ENCODE results near the gene CCDC102A. TPM values are rescaled to one million over a fixed set of nuclear protein-coding genes. Genes with fewer than 3 reads are reported as not detected.

CCDC102A gene
- total RNA-seq, 1 experiment from 2014 or later, result 22.2 TPM

DNA sequence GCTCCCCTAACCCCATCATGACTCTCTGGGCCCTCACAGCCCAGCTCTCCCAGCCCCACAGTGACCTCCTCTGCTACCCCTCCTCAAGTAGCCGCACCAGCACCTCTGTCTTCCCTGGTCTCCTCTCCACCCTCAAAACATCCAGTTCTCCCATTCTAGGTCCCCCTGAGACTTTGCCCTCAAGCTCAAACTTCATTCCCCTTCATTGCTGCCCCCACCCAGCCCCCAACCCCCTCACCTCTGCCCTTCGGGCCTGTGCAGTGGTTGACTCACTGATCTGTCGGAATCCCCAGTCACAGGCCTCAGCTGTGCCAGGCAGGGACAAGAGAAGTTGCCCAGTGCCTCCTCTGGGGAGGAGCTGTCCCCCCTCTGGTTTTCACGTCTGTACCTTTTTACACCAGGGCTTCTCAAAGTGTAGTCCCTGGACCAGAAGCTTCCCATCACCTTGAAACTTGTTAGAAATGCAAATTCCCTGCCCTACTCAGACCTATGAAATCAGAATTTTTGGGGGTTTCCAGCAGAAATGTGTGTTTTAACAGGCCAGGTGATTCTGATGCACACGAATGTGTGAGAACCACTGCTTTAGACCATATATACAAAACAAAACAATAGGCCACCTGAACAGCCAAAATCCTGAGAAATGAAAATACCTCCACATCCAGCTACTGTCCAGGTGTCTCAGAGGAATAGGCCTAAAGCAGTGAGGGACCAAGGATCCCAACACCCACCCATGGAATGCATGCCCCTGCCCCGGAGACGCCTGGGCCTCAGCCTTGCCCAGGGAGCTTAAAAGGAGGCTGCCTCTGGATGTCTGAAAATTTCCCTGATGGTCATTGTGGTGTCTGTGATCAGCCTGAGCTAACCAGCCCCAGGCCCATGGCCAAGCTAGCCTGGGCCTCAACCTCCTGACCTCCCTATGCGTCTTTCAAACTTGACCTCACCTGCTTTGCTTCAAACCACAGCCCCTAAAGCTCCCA, 49.2 kb downstream of the CCDC102A start:
- in situ Hi-C loops (cut with HindIII; ENCODE audit: low pct_unique_long_range_greater_than_20kb, low sequenced_read_pairs), result no loop called here
- DNase-seq (ENCODE audit: low read depth), result no peak

DNA sequence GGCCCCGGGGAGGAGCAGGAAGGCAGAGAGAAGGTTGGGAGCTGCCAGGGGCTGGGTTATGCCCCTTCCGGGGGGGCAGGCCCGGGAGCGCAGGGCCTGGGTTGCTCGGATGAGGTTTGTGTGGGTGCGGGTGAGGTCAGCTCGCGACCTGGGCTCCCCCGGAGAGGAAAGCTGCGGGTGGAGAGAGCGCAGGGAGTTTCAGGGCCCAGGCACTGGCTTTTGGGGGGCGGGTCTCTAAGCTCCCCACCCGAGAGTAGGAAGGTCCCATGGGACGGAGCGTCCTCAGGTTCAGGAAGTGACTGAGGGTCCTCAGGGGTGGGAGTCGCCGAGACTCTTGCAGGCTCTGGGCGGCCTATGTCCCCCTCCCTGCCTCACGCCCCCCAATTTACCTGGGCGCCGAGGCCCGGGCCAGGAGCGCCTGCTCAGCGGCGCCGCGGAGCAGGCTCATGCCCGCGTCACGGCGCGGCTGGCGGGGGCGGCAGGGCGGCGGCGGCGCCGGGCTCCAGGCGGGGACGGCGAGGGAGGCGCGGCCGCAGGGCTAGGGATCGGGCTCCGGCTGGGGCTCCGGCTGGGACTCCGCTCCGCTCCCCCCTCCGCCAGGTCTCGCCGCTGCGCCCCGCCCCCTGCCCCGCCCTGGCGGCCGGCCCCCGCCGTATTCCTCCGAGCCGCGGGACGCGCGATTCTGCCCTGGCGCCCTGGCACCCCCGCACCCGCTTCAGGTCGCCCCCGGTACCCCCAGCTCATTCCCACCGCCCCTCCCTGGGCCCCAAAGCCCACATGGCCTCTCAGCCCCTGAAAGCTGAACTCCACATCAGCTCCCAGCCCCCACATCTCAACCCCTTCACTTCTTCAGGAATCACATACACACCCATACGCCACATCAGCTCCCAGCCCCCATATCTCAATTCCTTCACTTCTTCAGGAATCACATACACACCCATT, 50.2 kb downstream of the CCDC102A start, which contains the start of gene DOK4:
DOK4 (minus strand) TSS at position 578 of the 942 bp plus-strand sequence. CDS start 6,986 bp downstream, outside the sequence.
- in situ Hi-C loops (cut with HindIII; ENCODE audit: low pct_unique_long_range_greater_than_20kb, low sequenced_read_pairs), result no loop called here
- DNase-seq (ENCODE audit: low read depth), result no peak

DNA sequence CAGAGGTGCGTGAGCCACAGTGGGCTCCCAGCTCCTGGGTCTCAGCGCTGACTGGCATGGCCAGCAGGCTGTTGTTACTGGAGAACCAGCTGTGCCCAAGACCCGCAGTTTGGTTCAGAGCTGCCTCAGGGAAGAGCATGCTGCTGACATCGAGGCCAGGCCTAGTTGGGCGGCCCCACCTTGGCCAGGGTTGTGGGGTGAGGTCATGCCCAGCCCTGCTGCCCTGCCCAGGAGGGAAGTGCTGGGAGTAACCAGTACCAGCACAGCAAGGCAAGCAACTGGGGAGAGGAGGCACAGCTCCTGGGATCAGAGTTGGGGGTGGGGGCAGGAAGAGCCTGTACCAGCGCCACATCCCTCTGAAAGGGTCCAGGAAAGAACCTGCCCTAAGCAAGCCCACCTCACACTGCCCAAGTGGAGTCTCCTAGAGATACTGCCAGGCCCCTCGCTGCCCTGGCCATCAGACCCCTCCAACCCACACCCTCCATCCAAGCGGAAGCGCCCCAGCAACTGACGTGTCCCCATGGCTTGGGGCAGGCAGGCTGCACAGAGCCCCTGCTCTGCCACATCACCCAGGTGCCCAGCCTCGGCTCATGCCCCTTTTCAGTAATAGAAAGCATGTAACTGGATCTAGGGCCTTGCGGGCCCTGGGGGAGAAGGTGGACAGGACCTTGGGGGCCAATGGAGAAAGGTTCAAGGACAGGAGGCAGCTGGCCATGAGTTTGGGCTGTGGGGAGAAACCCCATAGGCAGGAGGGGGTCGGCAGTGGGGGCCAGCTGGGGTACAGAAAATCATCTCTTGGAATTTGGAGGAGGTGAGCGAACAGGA, 51.1 kb downstream of the CCDC102A start:
- in situ Hi-C loops (cut with HindIII; ENCODE audit: low pct_unique_long_range_greater_than_20kb, low sequenced_read_pairs), result no loop called here
- DNase-seq (ENCODE audit: low read depth), result no peak

DNA sequence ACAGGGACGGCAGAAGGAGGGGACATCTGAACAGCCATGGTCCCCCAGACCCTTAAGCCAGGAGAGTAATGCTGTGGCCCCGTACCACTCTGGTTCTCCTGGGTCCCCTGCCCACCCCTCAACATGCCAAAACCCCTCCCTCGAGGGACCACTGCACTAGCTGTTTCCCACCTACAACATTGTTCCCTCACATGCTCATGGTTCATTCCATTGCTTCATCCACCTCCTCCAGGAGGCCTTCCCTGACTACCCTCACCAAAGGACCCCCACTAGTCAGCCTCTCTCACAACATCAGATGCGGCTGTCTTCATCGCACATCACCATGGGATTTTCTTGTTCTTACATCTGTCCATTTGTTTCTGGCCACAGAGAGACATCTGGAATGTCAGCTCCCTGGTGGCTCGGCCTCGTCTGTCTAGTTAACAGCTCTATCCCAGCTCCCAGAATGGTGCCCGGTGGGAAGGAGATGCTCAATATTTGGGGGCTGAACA, 51.8 kb downstream of the CCDC102A start:
- DNase-seq (ENCODE audit: low read depth), result no peak
- in situ Hi-C loops (cut with HindIII; ENCODE audit: low pct_unique_long_range_greater_than_20kb, low sequenced_read_pairs), result no loop called here

DNA sequence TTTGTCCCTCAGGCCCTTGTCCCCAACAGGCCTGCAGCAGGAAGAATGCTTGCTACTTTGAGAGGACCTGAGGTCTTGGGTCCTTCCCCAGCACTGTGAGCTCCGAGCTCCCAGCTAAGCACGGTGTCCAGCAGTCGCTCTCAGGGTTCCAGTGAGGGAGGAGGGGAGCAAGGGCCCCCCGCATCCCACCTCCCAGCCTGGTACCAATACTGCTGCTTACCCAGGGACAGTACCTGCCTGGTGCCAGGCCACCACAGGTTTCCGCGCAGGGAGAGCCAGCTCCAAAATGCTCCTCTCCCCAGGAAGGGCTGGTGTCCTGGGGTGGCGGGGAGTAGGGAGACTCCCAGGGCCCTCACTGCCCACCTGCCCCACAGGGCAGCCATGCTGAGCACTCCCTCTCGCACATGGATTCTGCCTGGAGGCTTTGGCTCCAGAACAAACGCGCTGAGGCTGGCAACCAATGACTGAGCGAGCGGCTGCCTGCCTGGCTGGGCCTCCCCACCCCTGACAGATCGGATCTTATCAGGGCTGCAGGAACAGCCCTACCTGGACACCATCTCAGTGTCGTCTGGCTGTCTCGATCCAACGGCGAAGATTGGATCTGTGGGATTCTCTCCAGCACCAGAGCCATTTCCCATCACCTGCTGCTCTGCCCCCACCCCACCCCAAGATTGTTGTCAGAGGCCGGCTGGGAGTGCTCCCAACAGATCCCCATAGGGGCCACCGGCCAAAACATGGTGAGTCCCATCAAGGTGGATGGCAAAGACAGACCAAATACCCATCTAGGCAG, 52.5 kb downstream of the CCDC102A start:
- DNase-seq (ENCODE audit: low read depth), result no peak
- in situ Hi-C loops (cut with HindIII; ENCODE audit: low pct_unique_long_range_greater_than_20kb, low sequenced_read_pairs), result no loop called here

DNA sequence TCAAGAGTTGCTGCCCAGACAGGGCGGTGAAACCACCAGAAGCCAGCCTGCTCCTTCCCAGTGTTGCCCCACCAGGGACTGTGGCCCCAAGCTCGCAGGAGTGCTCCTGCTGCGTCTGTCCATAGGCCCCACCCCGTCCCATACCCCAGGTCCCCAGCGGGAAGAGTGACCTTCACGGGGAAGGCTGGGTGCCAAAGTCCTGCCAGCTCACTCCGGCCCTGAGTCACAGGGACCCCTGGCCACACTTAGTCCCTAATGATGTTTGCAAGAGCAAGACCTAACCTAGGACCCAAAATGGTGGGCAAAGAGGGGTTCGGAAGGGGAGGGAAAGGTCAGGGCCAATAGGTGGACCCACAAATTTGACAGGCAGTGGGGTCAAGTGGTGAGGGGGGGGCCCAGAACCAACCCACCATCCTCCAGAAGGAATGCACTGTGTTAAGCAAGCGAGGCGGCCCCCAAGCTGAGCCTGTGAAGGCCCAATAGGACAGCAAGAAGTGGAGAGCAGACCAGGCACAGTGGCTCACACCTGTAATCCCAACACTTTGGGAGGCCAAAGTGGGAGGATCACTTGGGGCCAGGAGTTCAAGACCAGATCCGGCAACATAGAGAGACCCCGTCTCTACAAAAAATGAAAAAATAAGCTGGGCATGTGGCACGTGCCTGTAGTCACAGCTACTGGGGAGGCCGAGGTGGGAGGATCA, 53.4 kb downstream of the CCDC102A start:
- no peak for DNase-seq (ENCODE audit: low read depth)
- in situ Hi-C loops (cut with HindIII; ENCODE audit: low pct_unique_long_range_greater_than_20kb, low sequenced_read_pairs), result no loop called here

DNA sequence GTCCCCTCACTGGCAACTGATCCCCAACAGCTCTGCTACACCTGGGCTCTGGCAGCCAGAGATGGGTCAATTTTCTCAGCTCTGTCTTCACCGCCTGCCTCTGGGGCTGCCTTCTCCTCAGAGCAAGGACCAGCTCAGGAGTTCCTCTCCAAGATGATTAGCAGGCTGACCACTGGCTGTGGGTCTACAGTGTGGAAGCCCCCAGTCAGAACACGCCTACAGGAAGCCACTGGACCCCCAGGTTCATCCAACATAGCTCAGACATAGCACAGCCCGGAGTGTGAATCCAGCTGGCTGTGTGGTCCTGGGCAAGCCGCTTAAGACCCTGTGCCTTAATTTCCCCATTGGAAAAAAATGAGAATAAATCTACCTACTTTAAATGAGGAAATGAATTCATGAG, 55.0 kb downstream of the CCDC102A start:
- DNase-seq (ENCODE audit: low read depth), result no peak
- in situ Hi-C loops (cut with HindIII; ENCODE audit: low pct_unique_long_range_greater_than_20kb, low sequenced_read_pairs), result no loop called here

DNA sequence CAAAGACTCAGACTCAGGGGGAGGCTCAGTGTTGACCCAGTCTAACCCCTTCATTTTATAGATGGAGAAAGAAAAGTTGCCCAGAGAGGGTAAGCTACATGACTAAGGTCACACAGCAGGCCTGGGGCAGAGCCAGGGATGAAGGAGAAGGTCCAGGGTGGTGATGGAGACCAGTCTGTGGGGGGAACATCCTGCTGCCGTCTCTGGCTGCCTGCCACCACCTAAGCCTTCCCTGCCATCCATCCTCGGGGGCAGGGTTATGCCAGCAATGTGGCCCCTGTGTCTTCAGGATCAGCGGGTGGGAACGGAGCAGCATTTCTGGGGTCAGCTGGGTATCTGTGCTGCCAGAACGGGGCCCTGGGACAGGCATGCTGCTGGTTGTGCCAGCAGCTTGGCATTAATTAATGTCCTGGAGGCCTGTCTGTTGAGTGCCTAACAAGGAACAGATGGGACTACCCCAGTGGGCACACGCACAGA, 55.6 kb downstream of the CCDC102A start:
- no peak for DNase-seq (ENCODE audit: low read depth)
- in situ Hi-C loops (cut with HindIII; ENCODE audit: low pct_unique_long_range_greater_than_20kb, low sequenced_read_pairs), result no loop called here

DNA sequence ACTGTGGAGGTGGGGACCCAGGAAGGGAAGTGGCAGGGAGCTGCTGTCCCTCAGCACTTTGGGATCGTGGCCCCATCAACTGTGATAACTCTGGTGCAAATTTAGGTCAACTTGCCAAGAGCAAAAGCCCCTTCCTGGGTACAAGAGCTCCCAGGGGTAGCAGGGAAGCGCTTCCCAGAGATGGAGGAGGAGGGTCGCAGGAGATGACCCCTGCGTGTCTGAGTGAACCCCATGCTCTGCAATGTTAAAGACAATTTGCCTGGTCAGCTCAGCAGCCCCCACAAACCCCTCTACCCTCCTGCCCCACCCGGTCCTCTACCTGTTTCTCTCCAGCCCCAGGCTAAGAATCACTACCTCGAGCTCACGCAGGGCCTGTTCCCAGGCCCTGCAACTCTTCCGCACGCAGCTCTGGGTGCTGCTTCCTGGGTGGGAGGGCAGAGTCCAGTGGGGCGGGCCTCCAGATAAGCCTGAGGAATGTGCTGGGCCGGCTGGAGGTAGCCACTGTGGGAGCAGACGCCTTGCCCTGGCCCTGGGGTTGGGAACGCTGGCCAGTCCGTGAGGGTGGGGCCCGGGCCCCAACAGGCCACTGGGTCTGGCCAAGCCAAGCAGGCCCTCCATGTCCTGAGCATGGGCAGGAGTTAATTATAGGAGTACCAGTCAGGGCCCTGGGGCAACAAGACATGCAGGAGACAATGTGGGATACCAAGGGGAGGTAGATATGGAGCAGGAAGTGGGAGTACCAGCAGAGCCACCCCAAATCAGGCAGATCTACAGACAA, 56.2 kb downstream of the CCDC102A start:
- in situ Hi-C loops (cut with HindIII; ENCODE audit: low pct_unique_long_range_greater_than_20kb, low sequenced_read_pairs), result no loop called here
- peak; percentile 40 for DNase-seq (ENCODE audit: low read depth)

DNA sequence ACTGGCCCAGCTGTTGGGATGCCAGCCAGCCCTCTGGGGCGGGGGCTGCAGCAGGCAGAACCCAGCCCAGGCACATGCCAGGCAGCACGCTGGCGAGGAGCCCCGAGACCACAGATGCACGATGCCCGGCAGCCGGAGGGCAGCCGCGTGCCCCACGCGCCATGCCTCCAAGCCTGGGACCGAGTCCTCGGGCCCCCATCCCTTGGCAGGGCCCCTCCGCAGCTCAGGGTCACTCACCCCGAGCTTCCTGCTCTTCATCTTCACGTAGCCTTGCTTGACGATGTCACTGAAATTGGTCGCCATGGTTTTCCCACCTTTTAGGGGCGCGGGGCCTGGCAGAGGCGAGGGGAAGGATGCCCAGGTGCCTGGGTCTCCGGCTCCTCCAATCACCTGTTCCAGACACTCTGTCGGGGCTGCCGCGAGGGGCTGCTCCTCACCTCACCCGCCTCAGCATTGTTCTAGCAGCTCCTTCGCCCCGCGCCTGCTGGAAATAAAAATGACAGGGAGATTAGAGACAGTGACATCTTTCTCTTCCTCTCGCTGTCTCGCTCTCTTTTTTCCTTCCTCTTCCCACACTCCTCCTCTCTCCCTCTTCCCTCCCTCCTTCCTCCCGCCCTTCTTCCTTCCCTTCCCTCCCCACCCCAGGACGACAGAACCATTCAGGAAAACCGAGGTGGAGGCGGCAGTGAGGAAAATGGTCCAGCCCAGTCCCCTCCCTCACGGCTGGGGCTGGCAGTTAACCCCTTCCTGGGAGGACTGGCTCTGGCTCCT, 57.0 kb downstream of the CCDC102A start:
- peak; percentile 27 for DNase-seq (ENCODE audit: low read depth)
- in situ Hi-C loops (cut with HindIII; ENCODE audit: low pct_unique_long_range_greater_than_20kb, low sequenced_read_pairs), result no loop called here

DNA sequence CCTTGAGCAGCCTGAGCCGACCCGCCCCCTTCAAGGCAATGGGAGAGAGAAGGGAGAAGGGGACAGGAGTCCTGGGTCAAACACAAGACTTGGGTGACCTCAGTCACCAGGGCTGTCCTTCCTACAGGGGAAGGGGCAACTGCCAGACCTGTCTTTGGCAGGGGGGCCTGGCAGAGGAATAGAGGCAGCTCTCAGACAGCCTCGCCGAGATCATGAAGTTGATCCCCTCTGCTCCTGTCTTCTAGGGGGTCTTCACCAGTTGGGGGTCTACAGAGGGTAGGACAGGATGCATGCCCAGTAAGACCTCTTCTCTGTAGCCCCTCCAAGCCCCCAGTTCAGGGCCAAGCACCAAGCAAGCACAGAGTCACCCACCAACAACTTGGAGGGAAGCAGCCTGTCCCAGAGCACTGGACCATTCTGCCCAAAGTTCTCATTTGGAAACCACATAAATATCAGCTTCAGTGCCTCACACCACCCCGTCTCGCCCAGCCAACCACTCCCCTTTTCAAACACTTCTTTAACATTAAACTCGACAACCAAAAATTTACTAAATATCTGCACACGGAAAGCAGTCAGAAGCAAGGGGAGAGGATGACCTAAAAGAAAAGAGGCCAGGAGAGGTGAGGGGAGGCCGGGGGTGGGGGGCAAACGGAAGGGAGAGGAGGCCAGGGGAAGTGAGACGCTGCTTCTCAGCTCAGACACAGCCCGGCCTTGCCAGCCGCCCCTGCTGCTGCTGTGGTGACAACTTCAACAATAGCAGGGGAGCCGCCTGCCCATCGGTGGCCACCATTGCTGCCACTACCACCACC, 57.8 kb downstream of the CCDC102A start:
- in situ Hi-C loops (cut with HindIII; ENCODE audit: low pct_unique_long_range_greater_than_20kb, low sequenced_read_pairs), result no loop called here
- DNase-seq (ENCODE audit: low read depth), result no peak

DNA sequence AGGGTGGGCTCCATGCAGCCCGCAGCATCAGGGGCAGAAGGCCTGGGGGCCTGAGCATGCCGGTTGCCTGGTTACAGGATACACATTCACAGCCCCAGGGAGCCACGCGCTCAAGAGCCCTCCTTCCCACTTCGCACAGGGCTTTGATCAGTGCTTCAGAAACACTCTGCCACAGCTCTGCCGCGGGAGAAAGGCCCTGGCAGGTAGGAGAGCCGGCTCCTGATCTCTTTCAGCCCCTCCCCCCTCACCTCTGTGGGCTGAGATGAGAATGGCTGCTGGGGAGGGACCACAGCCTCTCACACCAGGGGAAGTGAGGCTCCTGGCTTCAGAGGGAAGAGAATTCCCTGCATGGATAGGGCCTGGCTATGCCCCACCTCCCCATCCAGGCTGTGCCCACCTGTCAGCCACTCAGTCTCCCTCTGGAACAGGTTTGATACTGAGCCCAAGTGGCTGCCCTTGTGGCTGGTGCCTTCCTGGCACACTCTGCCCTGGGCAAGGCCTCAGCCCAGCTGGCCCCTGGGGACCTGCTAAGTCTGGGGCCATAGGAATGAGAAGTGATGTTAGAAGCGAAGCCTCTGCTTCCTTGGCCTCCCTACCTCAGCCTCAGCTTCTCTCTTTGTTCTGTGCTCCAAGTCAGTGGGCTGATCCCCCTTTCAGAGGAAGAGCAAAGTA, 58.7 kb downstream of the CCDC102A start:
- DNase-seq (ENCODE audit: low read depth), result no peak
- in situ Hi-C loops (cut with HindIII; ENCODE audit: low pct_unique_long_range_greater_than_20kb, low sequenced_read_pairs), result no loop called here

DNA sequence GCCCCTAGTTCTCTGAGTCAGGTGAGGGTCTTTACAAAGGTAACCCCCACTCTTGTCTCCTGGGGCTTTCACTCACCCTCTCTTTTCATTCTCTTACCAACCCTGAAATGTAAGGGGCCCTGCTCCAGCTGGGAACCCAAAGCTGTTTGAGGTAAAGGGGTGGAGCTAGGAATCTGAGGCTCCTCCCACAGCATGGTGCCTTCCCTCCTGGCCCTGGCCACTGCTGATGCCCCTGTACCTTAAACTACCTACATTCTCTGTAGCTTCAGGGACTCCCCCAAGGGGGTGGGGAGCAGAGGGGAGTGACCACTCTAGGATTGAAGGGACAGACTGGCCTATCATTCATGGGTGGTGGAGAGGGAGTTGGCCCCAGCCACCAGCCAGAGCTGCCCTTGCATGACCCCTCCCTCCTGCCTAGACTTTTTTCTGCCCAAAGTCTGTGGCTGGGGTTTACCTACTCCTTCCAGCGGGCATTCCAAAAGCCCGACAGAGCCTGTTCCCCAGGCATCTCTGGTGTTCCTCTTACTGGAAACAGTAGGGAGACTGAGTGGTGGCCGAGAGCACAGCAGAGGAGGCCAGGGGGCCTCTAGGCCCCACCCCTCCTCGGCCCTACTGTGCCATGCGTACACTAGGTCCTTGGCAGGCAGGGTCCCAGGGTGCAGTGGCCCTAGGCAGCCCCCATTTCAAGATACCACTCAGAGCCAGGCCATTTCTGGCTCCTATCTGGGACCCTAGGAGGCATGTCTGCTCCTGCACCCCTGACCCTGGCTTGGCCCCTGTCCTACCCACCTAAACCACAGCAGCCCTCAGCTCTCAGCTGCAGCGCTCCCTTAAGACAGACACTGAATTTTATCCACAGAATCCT, 59.6 kb downstream of the CCDC102A start:
- no peak for DNase-seq (ENCODE audit: low read depth)
- in situ Hi-C loops (cut with HindIII; ENCODE audit: low pct_unique_long_range_greater_than_20kb, low sequenced_read_pairs), result no loop called here

All from Caki2 (cell line).